ENCODE results near the gene CCNB1.

The CCNB1 gene

DNA sequence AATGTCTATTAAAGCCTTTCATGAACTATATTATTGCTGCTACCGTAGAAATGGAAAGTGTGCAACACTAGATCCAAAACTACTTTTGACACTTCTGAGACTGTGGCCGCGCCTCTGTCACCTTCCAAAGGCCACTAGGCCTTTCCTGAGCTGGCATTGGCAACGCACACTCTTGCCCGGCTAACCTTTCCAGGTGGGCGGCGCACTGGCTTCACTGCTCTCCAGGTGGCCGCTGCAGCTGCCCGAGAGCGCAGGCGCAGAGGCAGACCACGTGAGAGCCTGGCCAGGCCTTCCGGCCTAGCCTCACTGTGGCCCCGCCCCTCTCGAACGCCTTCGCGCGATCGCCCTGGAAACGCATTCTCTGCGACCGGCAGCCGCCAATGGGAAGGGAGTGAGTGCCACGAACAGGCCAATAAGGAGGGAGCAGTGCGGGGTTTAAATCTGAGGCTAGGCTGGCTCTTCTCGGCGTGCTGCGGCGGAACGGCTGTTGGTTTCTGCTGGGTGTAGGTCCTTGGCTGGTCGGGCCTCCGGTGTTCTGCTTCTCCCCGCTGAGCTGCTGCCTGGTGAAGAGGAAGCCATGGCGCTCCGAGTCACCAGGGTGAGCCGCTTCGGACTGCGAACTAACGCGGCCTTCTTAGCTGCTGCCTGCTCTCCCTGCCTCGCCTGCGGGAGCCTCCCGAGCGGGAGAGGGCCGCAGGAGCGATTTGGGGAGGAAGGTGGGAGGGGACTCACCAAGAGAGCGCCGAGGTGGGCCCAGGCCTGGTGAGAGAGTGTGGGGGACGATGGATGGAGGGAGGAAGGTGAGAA is at the start of gene CCNB1:
TSS of gene CCNB1 (plus strand) at position 465 of the 807 bp plus-strand sequence. CDS start at position 578, 113 bp downstream.
- Histone ChIP-seq H3K4me3 (ENCODE audit: insufficient read depth, low read length, poor library complexity, severe bottlenecking) (peak within 1 kb of the TSS; percentile 81), H3K27me3 (ENCODE audit: low read length) (no peaks in the 10 kb centered on the region), H3K27ac (ENCODE audit: low read depth, low read length) (peak within 1 kb of the TSS; percentile 83), H4K20me1 (ENCODE audit: low read depth, low read length) (no peaks in the 10 kb centered on the region), H3K79me2 (ENCODE audit: insufficient read depth, low read length) (peaks cover 24% of the 10 kb centered on the region), H3K4me2 (ENCODE audit: low read depth, low read length, poor library complexity, severe bottlenecking) (peak within 1 kb of the TSS; percentile 83), H2AFZ (ENCODE audit: low read depth, low read length, severe bottlenecking) (peak within 1 kb of the TSS; percentile 74), H3K9me3 (ENCODE audit: insufficient read depth, low read length) (no peaks in the 10 kb centered on the region), H3K9me2 (replicated peaks; ENCODE audit: insufficient read depth, low read length) (no peaks in the 10 kb centered on the region), H3K9ac (ENCODE audit: low read length) (peak within 1 kb of the TSS; percentile 85), H3K36me3 (ENCODE audit: low read length) (peaks cover 26% of the 10 kb centered on the region), H3F3A (ENCODE audit: insufficient read depth) (peaks cover 7% of the 10 kb centered on the region; the same call in 1 of the 2 replicates)
- TF ChIP-seq, protein P1, sequence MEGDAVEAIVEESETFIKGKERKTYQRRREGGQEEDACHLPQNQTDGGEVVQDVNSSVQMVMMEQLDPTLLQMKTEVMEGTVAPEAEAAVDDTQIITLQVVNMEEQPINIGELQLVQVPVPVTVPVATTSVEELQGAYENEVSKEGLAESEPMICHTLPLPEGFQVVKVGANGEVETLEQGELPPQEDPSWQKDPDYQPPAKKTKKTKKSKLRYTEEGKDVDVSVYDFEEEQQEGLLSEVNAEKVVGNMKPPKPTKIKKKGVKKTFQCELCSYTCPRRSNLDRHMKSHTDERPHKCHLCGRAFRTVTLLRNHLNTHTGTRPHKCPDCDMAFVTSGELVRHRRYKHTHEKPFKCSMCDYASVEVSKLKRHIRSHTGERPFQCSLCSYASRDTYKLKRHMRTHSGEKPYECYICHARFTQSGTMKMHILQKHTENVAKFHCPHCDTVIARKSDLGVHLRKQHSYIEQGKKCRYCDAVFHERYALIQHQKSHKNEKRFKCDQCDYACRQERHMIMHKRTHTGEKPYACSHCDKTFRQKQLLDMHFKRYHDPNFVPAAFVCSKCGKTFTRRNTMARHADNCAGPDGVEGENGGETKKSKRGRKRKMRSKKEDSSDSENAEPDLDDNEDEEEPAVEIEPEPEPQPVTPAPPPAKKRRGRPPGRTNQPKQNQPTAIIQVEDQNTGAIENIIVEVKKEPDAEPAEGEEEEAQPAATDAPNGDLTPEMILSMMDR (IDR thresholded peaks at IDR 0.05; ENCODE audit: insufficient read depth, low read length, poor library complexity, severe bottlenecking) = no peak
- TF ChIP-seq EZH2phosphoT487 (conservative IDR thresholded peaks at IDR 0.05; ENCODE audit: low read length) = no peak

DNA sequence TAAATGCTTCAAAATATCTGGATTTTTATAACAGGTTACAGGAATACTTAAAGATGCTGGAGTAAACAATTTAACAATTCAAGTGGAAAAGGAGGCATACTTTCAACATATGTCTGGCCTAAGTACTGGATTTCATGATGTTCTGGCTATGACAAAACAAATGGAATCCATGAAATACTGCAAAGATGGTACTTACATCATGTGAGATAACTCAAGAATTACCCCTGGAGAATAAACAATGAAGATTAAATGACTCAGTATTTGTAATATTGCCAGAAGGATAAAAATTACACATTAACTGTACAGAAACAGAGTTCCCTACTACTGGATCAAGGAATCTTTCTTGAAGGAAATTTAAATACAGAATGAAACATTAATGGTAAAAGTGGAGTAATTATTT is 37.5 kb upstream of the CCNB1 start:
- Histone ChIP-seq H3K27ac (ENCODE audit: low read depth, low read length) (no peak overlapping the region), H3F3A (ENCODE audit: insufficient read depth) (peaks cover 17% of the 10 kb centered on the region), H2AFZ (ENCODE audit: low read depth, low read length, severe bottlenecking) (no peak overlapping the region), H3K79me2 (ENCODE audit: insufficient read depth, low read length) (no peaks in the 10 kb centered on the region), H3K9me2 (replicated peaks; ENCODE audit: insufficient read depth, low read length) (no peaks in the 10 kb centered on the region), H3K27me3 (ENCODE audit: low read length) (no peaks in the 10 kb centered on the region), H4K20me1 (ENCODE audit: low read depth, low read length) (no peaks in the 10 kb centered on the region), H3K36me3 (ENCODE audit: low read length) (peaks cover 22% of the 10 kb centered on the region; the same call in 1 of the 2 replicates), H3K4me3 (ENCODE audit: insufficient read depth, low read length, poor library complexity, severe bottlenecking) (no peak overlapping the region), H3K4me2 (ENCODE audit: low read depth, low read length, poor library complexity, severe bottlenecking) (no peak overlapping the region), H3K9ac (ENCODE audit: low read length) (no peak overlapping the region), H3K9me3 (ENCODE audit: insufficient read depth, low read length) (no peaks in the 10 kb centered on the region)
- TF ChIP-seq EZH2phosphoT487 (conservative IDR thresholded peaks at IDR 0.05; ENCODE audit: low read length) = no peak
- TF ChIP-seq, protein P1 (IDR thresholded peaks at IDR 0.05; ENCODE audit: insufficient read depth, low read length, poor library complexity, severe bottlenecking) = no peak

DNA sequence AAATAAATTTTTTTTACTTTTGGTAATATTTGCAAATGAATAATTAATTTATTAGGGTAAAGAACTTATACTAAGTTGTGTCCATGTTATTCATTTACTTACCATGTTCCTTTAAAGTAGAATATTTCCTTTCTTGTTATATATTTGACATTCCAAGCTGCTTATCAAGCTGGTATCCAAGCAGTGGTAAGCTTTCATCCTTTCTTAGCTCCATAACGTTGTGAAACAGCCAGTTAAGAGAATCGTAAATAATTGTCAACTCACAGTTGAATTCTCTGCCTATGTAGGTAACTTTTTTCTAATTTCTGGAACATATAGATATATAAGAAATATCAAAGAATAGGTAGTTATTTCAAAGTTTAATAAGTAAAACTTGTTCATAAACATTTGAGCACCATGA is 36.7 kb upstream of the CCNB1 start:
- H3K9ac ChIP-seq (ENCODE audit: low read length) = no peak overlapping the region
- no peak overlapping the region for H3K4me3 ChIP-seq (ENCODE audit: insufficient read depth, low read length, poor library complexity, severe bottlenecking)
- TF ChIP-seq EZH2phosphoT487 (conservative IDR thresholded peaks at IDR 0.05; ENCODE audit: low read length) = no peak
- TF ChIP-seq, protein P1 (IDR thresholded peaks at IDR 0.05; ENCODE audit: insufficient read depth, low read length, poor library complexity, severe bottlenecking) = no peak
- H3K79me2 ChIP-seq (ENCODE audit: insufficient read depth, low read length) = no peaks in the 10 kb centered on the region
- no peak overlapping the region for H2AFZ ChIP-seq (ENCODE audit: low read depth, low read length, severe bottlenecking)
- H3K27ac ChIP-seq (ENCODE audit: low read depth, low read length) = peak overlapping the region; percentile 42; the same call in 1 of the 2 replicates
- H3F3A ChIP-seq (ENCODE audit: insufficient read depth) = peaks cover 17% of the 10 kb centered on the region
- no peaks in the 10 kb centered on the region for H3K27me3 ChIP-seq (ENCODE audit: low read length)
- no peaks in the 10 kb centered on the region for H3K9me2 ChIP-seq (replicated peaks; ENCODE audit: insufficient read depth, low read length)
- H3K9me3 ChIP-seq (ENCODE audit: insufficient read depth, low read length) = no peaks in the 10 kb centered on the region
- H3K36me3 ChIP-seq (ENCODE audit: low read length) = peaks cover 22% of the 10 kb centered on the region; the same call in 1 of the 2 replicates
- H4K20me1 ChIP-seq (ENCODE audit: low read depth, low read length) = no peaks in the 10 kb centered on the region
- peak overlapping the region; percentile 18 for H3K4me2 ChIP-seq (ENCODE audit: low read depth, low read length, poor library complexity, severe bottlenecking)

Measured in SU-DHL-6 (cell line).